ENCODE measurements around the gene PIGS. TPM values are rescaled to one million over a fixed set of nuclear protein-coding genes. Genes with fewer than 3 reads are reported as not detected.

Gene PIGS
- total and polyA plus RNA-seq, 9 of the 15 experiments (the other 6 are each of a cell fraction or from before 2014, with no cell fraction given) = 47.5 to 138 (median 57.6) TPM

DNA sequence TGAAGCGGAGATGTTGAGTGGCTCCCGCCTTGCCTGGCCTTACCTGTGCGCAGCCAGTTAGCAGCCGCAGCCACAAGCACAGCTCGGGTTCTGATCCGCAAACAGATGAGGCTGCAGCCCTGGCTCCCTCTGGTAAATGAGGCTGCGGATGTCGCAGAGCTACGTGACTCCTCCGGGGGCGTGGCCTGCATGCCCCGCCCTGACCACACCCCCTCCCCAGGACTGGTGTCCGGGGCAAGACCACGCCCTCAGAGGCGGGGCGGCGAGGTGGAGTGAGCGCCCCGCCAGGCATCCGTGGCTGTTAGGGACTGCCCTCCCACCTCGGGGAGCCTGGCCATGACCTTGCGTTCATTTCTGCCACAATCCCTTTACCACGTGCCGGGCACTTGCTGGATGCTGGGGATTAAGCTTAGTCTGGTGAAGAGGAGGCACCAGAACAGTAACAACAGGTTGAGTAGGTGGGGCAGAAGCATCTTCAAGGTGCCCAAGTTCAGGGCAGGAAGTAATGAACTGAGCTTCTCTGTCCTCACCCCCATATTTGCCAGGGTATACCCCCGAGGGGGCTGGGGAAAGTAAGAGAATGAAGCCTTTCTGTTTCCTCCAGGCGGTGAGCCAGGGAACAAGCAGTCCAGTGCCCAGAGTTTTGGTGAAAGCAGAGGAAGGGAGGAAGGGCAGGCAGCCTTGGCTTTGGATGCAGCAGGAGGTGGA lies 5.6 kb upstream of the PIGS start, which contains the start of gene ALDOC (continued):
- TF ChIP-seq, protein P1, sequence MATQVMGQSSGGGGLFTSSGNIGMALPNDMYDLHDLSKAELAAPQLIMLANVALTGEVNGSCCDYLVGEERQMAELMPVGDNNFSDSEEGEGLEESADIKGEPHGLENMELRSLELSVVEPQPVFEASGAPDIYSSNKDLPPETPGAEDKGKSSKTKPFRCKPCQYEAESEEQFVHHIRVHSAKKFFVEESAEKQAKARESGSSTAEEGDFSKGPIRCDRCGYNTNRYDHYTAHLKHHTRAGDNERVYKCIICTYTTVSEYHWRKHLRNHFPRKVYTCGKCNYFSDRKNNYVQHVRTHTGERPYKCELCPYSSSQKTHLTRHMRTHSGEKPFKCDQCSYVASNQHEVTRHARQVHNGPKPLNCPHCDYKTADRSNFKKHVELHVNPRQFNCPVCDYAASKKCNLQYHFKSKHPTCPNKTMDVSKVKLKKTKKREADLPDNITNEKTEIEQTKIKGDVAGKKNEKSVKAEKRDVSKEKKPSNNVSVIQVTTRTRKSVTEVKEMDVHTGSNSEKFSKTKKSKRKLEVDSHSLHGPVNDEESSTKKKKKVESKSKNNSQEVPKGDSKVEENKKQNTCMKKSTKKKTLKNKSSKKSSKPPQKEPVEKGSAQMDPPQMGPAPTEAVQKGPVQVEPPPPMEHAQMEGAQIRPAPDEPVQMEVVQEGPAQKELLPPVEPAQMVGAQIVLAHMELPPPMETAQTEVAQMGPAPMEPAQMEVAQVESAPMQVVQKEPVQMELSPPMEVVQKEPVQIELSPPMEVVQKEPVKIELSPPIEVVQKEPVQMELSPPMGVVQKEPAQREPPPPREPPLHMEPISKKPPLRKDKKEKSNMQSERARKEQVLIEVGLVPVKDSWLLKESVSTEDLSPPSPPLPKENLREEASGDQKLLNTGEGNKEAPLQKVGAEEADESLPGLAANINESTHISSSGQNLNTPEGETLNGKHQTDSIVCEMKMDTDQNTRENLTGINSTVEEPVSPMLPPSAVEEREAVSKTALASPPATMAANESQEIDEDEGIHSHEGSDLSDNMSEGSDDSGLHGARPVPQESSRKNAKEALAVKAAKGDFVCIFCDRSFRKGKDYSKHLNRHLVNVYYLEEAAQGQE (IDR thresholded peaks at IDR 0.05; ENCODE audit: borderline replicate concordance) = no peak
- TF ChIP-seq, protein P1 (CRISPR knock-in tag; IDR thresholded peaks at IDR 0.05; ENCODE audit: low read depth) = 0 out of 2 replicates have a peak, but pooled peaks have one; percentile 56
- TF ChIP-seq EGR1 (conservative IDR thresholded peaks at IDR 0.05) (peak; percentile 26; the same call in 1 of the 2 replicates), GTF2F1 (IDR thresholded peaks at IDR 0.05; ENCODE audit: low read depth, low read length) (peak; percentile 76; the same call in 1 of the 2 replicates), ZNF583 (CRISPR knock-in tag; IDR thresholded peaks at IDR 0.05) (peak; percentile 29; the same call in 1 of the 2 replicates), RBFOX2 (IDR thresholded peaks at IDR 0.05; ENCODE audit: low read depth, low read length) (peak; percentile 88), ZNF347 (CRISPR knock-in tag; IDR thresholded peaks at IDR 0.05; ENCODE audit: low read depth) (no peak), KHSRP (IDR thresholded peaks at IDR 0.05) (no peak), TBP (optimal IDR thresholded peaks at IDR 0.05; ENCODE audit: low read depth, low read length) (peak; percentile 95), SP1 (CRISPR knock-in tag; IDR thresholded peaks at IDR 0.05) (peak; percentile 93)
- TF ChIP-seq, protein P2, sequence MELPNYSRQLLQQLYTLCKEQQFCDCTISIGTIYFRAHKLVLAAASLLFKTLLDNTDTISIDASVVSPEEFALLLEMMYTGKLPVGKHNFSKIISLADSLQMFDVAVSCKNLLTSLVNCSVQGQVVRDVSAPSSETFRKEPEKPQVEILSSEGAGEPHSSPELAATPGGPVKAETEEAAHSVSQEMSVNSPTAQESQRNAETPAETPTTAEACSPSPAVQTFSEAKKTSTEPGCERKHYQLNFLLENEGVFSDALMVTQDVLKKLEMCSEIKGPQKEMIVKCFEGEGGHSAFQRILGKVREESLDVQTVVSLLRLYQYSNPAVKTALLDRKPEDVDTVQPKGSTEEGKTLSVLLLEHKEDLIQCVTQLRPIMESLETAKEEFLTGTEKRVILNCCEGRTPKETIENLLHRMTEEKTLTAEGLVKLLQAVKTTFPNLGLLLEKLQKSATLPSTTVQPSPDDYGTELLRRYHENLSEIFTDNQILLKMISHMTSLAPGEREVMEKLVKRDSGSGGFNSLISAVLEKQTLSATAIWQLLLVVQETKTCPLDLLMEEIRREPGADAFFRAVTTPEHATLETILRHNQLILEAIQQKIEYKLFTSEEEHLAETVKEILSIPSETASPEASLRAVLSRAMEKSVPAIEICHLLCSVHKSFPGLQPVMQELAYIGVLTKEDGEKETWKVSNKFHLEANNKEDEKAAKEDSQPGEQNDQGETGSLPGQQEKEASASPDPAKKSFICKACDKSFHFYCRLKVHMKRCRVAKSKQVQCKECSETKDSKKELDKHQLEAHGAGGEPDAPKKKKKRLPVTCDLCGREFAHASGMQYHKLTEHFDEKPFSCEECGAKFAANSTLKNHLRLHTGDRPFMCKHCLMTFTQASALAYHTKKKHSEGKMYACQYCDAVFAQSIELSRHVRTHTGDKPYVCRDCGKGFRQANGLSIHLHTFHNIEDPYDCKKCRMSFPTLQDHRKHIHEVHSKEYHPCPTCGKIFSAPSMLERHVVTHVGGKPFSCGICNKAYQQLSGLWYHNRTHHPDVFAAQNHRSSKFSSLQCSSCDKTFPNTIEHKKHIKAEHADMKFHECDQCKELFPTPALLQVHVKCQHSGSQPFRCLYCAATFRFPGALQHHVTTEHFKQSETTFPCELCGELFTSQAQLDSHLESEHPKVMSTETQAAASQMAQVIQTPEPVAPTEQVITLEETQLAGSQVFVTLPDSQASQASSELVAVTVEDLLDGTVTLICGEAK (IDR thresholded peaks at IDR 0.05) = no peak
- TF ChIP-seq, protein P2 (CRISPR knock-in tag; IDR thresholded peaks at IDR 0.05) = no peak
